Transverse colon (tissue), 4 donors: ENCODE measurements around the gene ARMC5. TPM values are rescaled to one million over a fixed set of nuclear protein-coding genes. Genes with fewer than 3 reads are reported as not detected.
"Not testable (repeated sequence)": the region's sequence is repeated elsewhere in the genome, so short reads cannot be mapped to it uniquely, and the experiment has no call there.

Experiments
- DNase-seq: peaks from one replicate; pipeline ENCODE4 v3.0.0-alpha.2; 2019
- H3K27ac ChIP-seq, 4 donors: fragments of 200-600 bp; sonication (generic); 2 replicates each; pipeline ENCODE4 v1.5.1; 2016 to 2018; ENCODE audit warnings: inconsistent platforms in 4 of 4
- H3K27me3 ChIP-seq: fragments of 200-600 bp; sonication (generic); 2 replicates; pipeline ENCODE4 v1.5.1; 2017; ENCODE audit warnings: inconsistent platforms
- H3K36me3 ChIP-seq, 4 donors: fragments of 200-600 bp; sonication (generic); 2 replicates each; pipeline ENCODE4 v1.5.1; 2017 to 2019; ENCODE audit warnings: inconsistent platforms in 4 of 4
- H3K4me1 ChIP-seq, 4 donors: fragments of 200-600 bp; sonication (generic); 2 replicates each; pipeline ENCODE4 v1.5.1; 2017 to 2020; ENCODE audit warnings: inconsistent platforms in 4 of 4
- H3K4me3 ChIP-seq, 4 donors: fragments of 200-600 bp; sonication (generic); 1 replicate in 1 of 4; 2 replicates in 3 of 4; pipeline versions ENCODE4 v1.5.1 to v1.6.1; 2017 to 2019; ENCODE audit warnings: inconsistent platforms in 4 of 4
- H3K9me3 ChIP-seq, 2 donors: fragments of 200-600 bp; sonication (generic); 2 replicates each; pipeline ENCODE4 v1.5.1; 2017 to 2019; ENCODE audit warnings: inconsistent platforms in 2 of 2
- EP300 ChIP-seq: sonication (generic); formaldehyde crosslinking; IDR thresholded peaks from one replicate; pipeline ENCODE4 v1.6.1; 2017; ENCODE audit warnings: antibody characterized with exemption, low read depth
- POLR2A ChIP-seq: fragments of 450-650 bp; IDR thresholded peaks from one replicate; pipeline ENCODE4 v1.6.1; 2016; ENCODE audit warnings: antibody characterized with exemption, mild to moderate bottlenecking, moderate library complexity
- POLR2AphosphoS5 ChIP-seq, 3 donors: sonication (generic); formaldehyde crosslinking; IDR thresholded peaks; one replicate each; pipeline ENCODE4 v1.6.1; 2016; ENCODE audit warnings: antibody characterized with exemption in 3 of 3
- whole genome bisulfite sequencing, 2 donors: methylation state at CpG; one replicate each; pipeline ENCODE4 v1.1.5; 2018; ENCODE audit warnings: low coverage in 1 of 2; 5-methylcytosine and 5-hydroxymethylcytosine counted together
- in situ Hi-C, 4 donors: fragments of 200-750 bp; cut with MboI; loops; one replicate each; pipeline versions ENCODE4 v1.15.0 to v1.15.1; 2017; ENCODE audit warnings: low sequenced_read_pairs in 3 of 4, low pct_ligation_motif_present in 1 of 4, low pct_unique_long_range_greater_than_20kb in 1 of 4
- intact Hi-C: fragments of 100-400 bp; cut with DNase I; formaldehyde crosslinking; loops from one replicate; pipeline ENCODE4 v1.15.1; 2023; ENCODE audit warnings: low total_unique reads
- total RNA-seq, 4 donors: library from RNA; depleted of rRNA; stranded (reverse); fragments of >200 nt; gene quantifications; one replicate each; pipeline ENCODE4 v1.1.0, GENCODE V29; 2016
- TF ChIP-seq, protein P1 (sequence below), 5 experiments: fragments of 200-600 bp in 3 of 5; fragments of 450-650 bp in 2 of 5; sonication (generic) in 3 of 5; IDR thresholded peaks; 1 replicate in 2 of 5; 2 replicates in 3 of 5; pipeline ENCODE4 v1.5.1; 2016 to 2017; ENCODE audit warnings: antibody characterized with exemption in 5 of 5, inconsistent platforms in 3 of 5, mild to moderate bottlenecking in 2 of 5, moderate library complexity in 1 of 5

The ARMC5 gene
- total RNA-seq, 4 donors from 2014 or later, result 3.2 to 17.6 (median 8.4) TPM

DNA sequence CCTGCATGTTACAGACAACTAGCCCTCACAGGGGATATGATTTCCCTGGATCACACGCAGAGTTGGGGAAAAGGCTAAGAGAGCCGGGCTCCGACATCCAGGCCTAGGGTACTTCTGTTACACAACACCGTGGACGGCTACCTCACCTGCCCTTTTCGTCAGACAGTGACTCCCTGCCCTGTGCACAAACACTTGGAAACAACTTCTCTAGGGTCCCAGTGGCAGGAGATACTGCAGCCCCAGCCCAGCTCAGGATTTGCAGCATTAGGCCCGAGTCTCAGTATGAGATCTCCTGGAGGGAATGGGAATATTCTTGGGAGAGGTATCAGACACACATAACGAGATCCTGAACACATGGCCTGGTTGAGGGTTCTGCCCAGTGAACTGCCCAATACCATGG, 40.6 kb downstream of the ARMC5 start:
- Histone ChIP-seq H3K27me3 (no peaks in the 10 kb centered on the region), H3K9me3 (no peaks in the 10 kb centered on the region), H3K27ac (no peak overlapping the region), H3K4me1 (no peaks in the 10 kb centered on the region), H3K4me3 (no peak overlapping the region), H3K36me3 (peaks cover 0 to 27% (median 11%) of the 10 kb centered on the region in 4 donors)
- intact Hi-C loops, result no loop called here
- DNase-seq, result no peak
- TF ChIP-seq, protein P1, sequence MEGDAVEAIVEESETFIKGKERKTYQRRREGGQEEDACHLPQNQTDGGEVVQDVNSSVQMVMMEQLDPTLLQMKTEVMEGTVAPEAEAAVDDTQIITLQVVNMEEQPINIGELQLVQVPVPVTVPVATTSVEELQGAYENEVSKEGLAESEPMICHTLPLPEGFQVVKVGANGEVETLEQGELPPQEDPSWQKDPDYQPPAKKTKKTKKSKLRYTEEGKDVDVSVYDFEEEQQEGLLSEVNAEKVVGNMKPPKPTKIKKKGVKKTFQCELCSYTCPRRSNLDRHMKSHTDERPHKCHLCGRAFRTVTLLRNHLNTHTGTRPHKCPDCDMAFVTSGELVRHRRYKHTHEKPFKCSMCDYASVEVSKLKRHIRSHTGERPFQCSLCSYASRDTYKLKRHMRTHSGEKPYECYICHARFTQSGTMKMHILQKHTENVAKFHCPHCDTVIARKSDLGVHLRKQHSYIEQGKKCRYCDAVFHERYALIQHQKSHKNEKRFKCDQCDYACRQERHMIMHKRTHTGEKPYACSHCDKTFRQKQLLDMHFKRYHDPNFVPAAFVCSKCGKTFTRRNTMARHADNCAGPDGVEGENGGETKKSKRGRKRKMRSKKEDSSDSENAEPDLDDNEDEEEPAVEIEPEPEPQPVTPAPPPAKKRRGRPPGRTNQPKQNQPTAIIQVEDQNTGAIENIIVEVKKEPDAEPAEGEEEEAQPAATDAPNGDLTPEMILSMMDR (IDR thresholded peaks at IDR 0.05), result no peak
- no peak for TF ChIP-seq EP300
- TF ChIP-seq POLR2A, result no peak
- TF ChIP-seq POLR2AphosphoS5 (IDR thresholded peaks at IDR 0.05), result no peak
- in situ Hi-C loops, result loop anchor here in 1 of 4 donors (25.0 kb wide), 1 partner anchor 113 kb away; the partner anchor contains the start of gene ITGAD
- WGBS, 2 donors, result 93% methylated on average over 8 of the region's 8 CpGs; no CpG with 5 or more reads in 1 of the 2 donors

DNA sequence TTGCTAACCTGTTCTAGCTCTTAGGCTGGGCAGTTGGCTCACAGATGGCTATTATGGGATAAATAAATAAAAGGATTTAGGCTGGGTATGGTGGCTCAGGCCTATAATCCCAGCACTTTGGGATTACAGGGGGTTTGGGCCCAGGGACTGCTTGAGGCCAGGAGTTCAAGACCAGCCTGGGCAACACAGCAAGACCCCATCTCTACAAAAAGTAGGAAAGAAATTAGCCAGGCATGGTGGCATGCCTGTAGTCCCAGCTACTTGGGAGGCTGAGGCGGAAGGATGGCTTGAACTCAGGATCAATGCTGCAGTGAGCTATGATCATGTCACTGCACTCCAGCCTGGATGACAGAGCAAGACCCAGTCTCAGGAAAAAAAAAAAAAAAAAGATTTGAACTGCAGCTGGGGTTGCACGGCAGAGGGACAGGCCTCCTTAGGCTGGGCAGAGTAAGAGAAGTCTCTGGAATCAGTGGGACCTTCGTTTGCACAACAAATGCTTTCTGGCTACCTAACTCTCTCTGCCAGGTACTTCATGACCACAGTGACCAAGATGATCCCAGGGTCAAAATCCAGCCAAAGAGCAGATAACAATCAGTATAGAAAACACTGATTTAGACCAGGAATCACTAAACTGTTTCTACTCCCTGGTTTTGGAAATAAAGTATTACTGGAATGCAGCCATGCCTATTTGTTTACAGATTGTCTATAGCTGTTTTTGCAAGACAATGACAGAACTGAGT, 42.1 kb downstream of the ARMC5 start:
- DNase-seq, result no peak
- intact Hi-C loops, result no loop called here
- H3K36me3 ChIP-seq, result peaks cover 0 to 20% (median 8%) of the 10 kb centered on the region in 4 donors
- H3K27ac ChIP-seq, result no peak overlapping the region
- peaks cover 0 to 10% (median under 1%) of the 10 kb centered on the region in 4 donors for H3K4me1 ChIP-seq
- no peak for TF ChIP-seq POLR2A
- TF ChIP-seq POLR2AphosphoS5 (IDR thresholded peaks at IDR 0.05), result no peak
- no peak for TF ChIP-seq EP300
- TF ChIP-seq, protein P1 (IDR thresholded peaks at IDR 0.05), result no peak
- H3K27me3 ChIP-seq, result no peaks in the 10 kb centered on the region
- in situ Hi-C loops, result no loop called here
- no peak overlapping the region for H3K4me3 ChIP-seq
- WGBS, 2 donors, result 86 to 100% methylated on average over 1 to 3 of the region's 3 CpGs
- no peaks in the 10 kb centered on the region for H3K9me3 ChIP-seq

DNA sequence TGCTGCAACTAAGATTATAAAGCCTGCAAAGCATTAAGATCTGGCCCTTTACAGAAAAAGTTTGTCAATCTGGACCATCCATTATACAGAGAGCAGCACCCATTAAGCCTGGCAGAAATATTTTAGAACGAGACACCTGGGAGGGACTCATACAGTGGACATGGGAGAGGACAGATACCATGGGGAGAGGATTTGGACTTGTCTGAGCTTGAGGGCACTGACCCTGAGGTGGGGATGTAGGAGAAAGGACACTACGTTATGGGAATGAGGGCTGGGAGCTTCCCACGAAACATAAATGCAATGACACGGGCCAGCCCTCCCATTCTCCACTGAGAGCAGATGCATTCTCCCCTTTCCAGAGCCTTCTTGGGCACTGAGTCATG, 42.7 kb downstream of the ARMC5 start:
- DNase-seq, result no peak
- in situ Hi-C loops, result no loop called here
- TF ChIP-seq POLR2AphosphoS5 (IDR thresholded peaks at IDR 0.05) (no peak), EP300 (no peak), POLR2A (no peak)
- TF ChIP-seq, protein P1 (IDR thresholded peaks at IDR 0.05), result no peak
- Histone ChIP-seq H3K27ac (no peak overlapping the region), H3K4me1 (peaks cover 5 to 16% (median 6%) of the 10 kb centered on the region in 4 donors), H3K27me3 (no peaks in the 10 kb centered on the region), H3K9me3 (no peaks in the 10 kb centered on the region), H3K4me3 (no peak overlapping the region), H3K36me3 (peaks cover 0 to 17% (median 7%) of the 10 kb centered on the region in 4 donors)
- intact Hi-C loops, result no loop called here
- WGBS, 2 donors, result 88% methylated on average over 4 of the region's 4 CpGs; no CpG with 5 or more reads in 1 of the 2 donors

DNA sequence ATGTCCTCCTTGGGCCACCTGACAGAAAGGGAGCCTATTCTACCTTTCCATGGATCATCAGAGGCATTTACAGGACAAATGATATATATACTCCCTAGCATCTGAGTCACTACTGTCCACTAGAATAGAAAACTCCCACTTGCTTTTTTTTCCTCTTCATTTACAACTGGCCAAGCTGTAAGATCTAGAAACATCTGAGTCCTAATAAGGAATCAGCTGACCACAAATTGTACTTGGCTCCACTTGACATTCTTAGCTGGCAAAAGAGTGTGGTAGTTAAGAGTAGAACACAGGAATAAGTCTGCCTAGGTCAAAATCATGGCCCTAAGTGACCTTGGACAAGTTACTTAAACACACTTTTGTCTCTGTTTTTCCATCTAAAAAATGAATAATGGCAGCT, 43.7 kb downstream of the ARMC5 start:
- TF ChIP-seq POLR2A, result no peak
- TF ChIP-seq EP300, result no peak
- TF ChIP-seq, protein P1 (IDR thresholded peaks at IDR 0.05), result no peak
- no peak for TF ChIP-seq POLR2AphosphoS5 (IDR thresholded peaks at IDR 0.05)
- intact Hi-C loops (no loop called here), in situ Hi-C loops (no loop called here)
- no peak overlapping the region for H3K4me3 ChIP-seq
- H3K9me3 ChIP-seq, result no peaks in the 10 kb centered on the region
- no peak overlapping the region for H3K27ac ChIP-seq
- peaks cover 10 to 22% (median 13%) of the 10 kb centered on the region in 4 donors for H3K4me1 ChIP-seq
- no peak for DNase-seq
- H3K36me3 ChIP-seq, result peaks cover 0 to 16% (median 5%) of the 10 kb centered on the region in 4 donors
- H3K27me3 ChIP-seq, result no peaks in the 10 kb centered on the region

DNA sequence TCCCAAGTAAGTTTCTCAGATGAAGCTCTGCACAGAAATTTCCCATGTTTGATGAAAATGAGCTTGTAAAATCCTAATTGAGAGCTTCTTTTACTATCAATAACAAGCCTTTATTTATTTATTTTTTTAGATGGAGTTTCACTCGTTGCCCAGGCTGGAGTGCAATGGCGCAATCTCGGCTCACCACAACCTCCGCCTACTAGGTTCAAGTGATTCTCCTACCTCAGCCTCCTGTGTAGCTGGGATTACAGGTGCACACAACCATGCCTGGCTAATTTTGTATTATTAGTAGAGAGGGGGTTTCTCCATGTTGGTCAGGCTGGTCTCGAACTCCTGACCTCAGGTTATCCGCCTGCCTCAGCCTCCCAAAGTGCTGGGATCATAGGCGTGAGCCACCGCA, 44.3 kb downstream of the ARMC5 start:
- intact Hi-C loops, H3K27ac ChIP-seq, in situ Hi-C loops, H3K9me3 ChIP-seq, H3K4me3 ChIP-seq, DNase-seq, H3K27me3 ChIP-seq: not testable (repeated sequence)
- WGBS, 2 donors, result 91 to 100% methylated on average over 4 to 8 of the region's 8 CpGs
- Histone ChIP-seq H3K36me3 (peaks cover 0 to 11% (median 5%) of the 10 kb centered on the region in 4 donors), H3K4me1 (peaks cover 10 to 22% (median 13%) of the 10 kb centered on the region in 4 donors)
